Measurements from ENCODE around the gene KCNK5.

Gene KCNK5

GRCh38 chr6:39228992-39229767, at the start of gene KCNK5:
KCNK5 (minus strand) TSS chr6:39229475; CDS start chr6:39229111, 364 bp downstream.
- DNase-seq (ENCODE audit: low spot score), result no peak

GRCh38 chr6:39276379-39276995, 47.2 kb upstream of the KCNK5 start:
- DNase-seq (ENCODE audit: low spot score), result no peak

- DNase-seq (ENCODE audit: low spot score), result no peak
Measured at GRCh38 chr6:39274903-39275302, 45.6 kb upstream of the KCNK5 start.

GRCh38 chr6:39274471-39274870, 45.2 kb upstream of the KCNK5 start:
- no peak for DNase-seq (ENCODE audit: low spot score)

- DNase-seq (ENCODE audit: low spot score), result no peak
Measured at GRCh38 chr6:39273406-39273821, 44.1 kb upstream of the KCNK5 start.

- no peak for DNase-seq (ENCODE audit: low spot score)
Measured at GRCh38 chr6:39269961-39270360, 40.7 kb upstream of the KCNK5 start.

GRCh38 chr6:39268721-39269120, 39.4 kb upstream of the KCNK5 start:
- DNase-seq (ENCODE audit: low spot score), result no peak

GRCh38 chr6:39268171-39268570, 38.9 kb upstream of the KCNK5 start:
- DNase-seq (ENCODE audit: low spot score), result no peak

GRCh38 chr6:39266782-39267355, 37.6 kb upstream of the KCNK5 start:
- no peak for DNase-seq (ENCODE audit: low spot score)

GRCh38 chr6:39266375-39266774, 37.1 kb upstream of the KCNK5 start:
- no peak for DNase-seq (ENCODE audit: low spot score)

- no peak for DNase-seq (ENCODE audit: low spot score)
Measured at GRCh38 chr6:39263303-39264037, 34.2 kb upstream of the KCNK5 start.

- no peak for DNase-seq (ENCODE audit: low spot score)
Measured at GRCh38 chr6:39261751-39262150, 32.5 kb upstream of the KCNK5 start.

- DNase-seq (ENCODE audit: low spot score), result no peak
Measured at GRCh38 chr6:39260953-39261352, 31.7 kb upstream of the KCNK5 start.

GRCh38 chr6:39260456-39260855, 31.2 kb upstream of the KCNK5 start:
- no peak for DNase-seq (ENCODE audit: low spot score)

GRCh38 chr6:39256294-39256940, 27.1 kb upstream of the KCNK5 start:
- DNase-seq (ENCODE audit: low spot score), result no peak

- no peak for DNase-seq (ENCODE audit: low spot score)
Measured at GRCh38 chr6:39254999-39255535, 25.8 kb upstream of the KCNK5 start.

GRCh38 chr6:39251406-39251805, 22.1 kb upstream of the KCNK5 start:
- no peak for DNase-seq (ENCODE audit: low spot score)

- DNase-seq (ENCODE audit: low spot score), result no peak
Measured at GRCh38 chr6:39250507-39250906, 21.2 kb upstream of the KCNK5 start.

GRCh38 chr6:39249278-39249677, 20.0 kb upstream of the KCNK5 start:
- no peak for DNase-seq (ENCODE audit: low spot score)

GRCh38 chr6:39247667-39248194, 18.5 kb upstream of the KCNK5 start:
- DNase-seq (ENCODE audit: low spot score), result no peak

- no peak for DNase-seq (ENCODE audit: low spot score)
Measured at GRCh38 chr6:39243809-39244208, 14.5 kb upstream of the KCNK5 start.

Measured in cerebellar cortex (tissue), 1 donor.